ENCODE results near the gene ENTPD6. TPM values are rescaled to one million over a fixed set of nuclear protein-coding genes. Genes with fewer than 3 reads are reported as not detected.

ENTPD6 gene
- total RNA-seq, 2 experiments from 2014 or later = 47.7 to 48.2 TPM

DNA sequence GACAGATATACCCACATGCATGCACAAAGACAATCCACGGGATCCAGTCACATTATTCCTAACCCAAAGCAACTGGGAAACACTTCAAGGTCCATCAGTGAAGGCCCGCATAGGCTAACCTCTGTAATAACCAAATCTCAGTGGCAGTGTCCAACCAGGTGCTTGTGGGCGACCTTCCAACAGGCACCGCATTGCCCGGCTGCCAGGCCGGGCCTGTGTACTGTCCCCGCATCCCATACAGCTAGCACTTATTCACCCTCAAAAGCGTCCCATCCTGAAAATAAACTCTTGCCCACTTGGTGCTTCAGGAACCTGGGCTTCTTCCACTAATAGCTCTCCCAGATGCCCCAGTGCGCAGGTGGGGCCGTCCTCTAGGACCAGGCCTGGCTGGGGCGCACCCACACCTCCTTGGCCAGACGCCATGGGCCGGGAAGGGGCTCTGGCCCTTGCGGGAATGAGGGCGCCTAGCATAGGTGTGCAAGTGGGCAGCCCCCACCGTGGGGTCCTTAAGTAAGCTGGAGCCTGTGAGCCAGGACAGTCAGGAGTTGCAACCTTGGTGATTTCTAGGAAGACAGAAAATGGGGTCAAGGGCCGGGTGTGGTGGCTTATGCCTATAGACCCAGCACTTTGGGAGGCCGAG lies 1.1 kb upstream of the ENTPD6 start:
- ChIA-PET CTCF (interaction anchor here (0.5 to 1.1 kb wide), 3 partner anchors 29 to 285 kb away, joined by 3 to 4 read pairs (median 3); no protein-coding TSS in a partner anchor), POLR2A (interaction anchor here (1.5 to 4.0 kb wide), 4 partner anchors 29 to 196 kb away, joined by 4 to 22 read pairs (median 9); partner anchors contain the start of genes ABHD12, ACSS1 and PYGB)
- H3K9me3 Mint-ChIP-seq = no peaks in the 10 kb centered on the region
- no peaks in the 10 kb centered on the region for H3K27me3 Mint-ChIP-seq
- H3K4me3 Mint-ChIP-seq = peak overlapping the region; percentile 88
- peaks cover 32% of the 10 kb centered on the region for H3K4me1 Mint-ChIP-seq
- DNase-seq = no peak
- H3K36me3 Mint-ChIP-seq (ENCODE audit: low read depth) = peaks cover 5% of the 10 kb centered on the region
- no peak overlapping the region for H3K27ac Mint-ChIP-seq

DNA sequence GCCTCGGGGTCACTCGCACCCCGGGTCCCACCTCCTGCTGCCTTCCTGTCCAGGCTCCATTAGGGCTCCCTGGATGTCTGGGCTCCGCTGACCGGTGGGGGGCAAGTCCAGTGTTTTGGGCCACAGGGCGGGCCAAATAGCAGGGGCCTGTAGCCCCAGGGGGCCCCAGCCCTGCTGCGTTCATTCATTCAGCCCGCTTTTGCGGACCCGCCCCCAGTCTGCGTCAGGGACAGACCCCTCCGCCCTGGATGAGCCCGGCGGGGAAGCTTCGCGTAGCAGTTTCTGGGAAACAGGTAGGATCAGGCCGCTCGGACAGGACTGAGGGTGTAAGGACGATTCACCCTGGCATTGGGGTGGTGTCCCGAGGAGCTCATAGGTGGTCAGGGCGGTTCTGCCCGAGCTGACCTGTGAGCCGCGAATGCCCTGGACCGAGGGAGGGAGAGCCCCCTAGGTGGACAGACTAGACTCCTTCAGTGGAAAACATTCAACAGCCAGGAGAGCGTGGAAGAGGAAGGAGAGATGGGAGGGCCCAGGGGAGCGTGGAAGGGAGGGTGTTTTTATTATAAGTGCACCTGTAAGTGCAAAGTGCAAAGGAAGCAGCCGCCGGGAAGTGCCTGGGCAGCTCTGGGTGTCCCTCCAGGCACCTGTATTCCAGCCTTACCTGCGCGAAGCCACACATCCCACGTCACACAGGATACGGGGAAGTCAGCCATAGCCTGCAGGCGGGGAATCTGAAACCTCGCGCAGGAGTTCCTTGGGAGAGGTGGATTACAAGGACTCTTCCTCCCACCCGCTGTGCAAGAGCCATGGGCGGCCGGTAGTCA lies 662 bp downstream of the ENTPD6 start:
- H3K27me3 Mint-ChIP-seq = no peaks in the 10 kb centered on the region
- ChIA-PET POLR2A (interaction anchor here (0.8 to 4.0 kb wide), 6 partner anchors 28 to 195 kb away, joined by 3 to 22 read pairs (median 4); partner anchors contain the start of genes ABHD12, ACSS1 and PYGB), CTCF (interaction anchor here (0.9 kb wide), 1 partner anchor 52 kb away, joined by 3 read pairs; the partner anchor contains the start of gene PYGB)
- peak overlapping the region; percentile 88 for H3K4me3 Mint-ChIP-seq
- DNase-seq = peak; percentile 24
- peaks cover 6% of the 10 kb centered on the region for H3K36me3 Mint-ChIP-seq (ENCODE audit: low read depth)
- no peak overlapping the region for H3K27ac Mint-ChIP-seq
- no peaks in the 10 kb centered on the region for H3K9me3 Mint-ChIP-seq
- peaks cover 35% of the 10 kb centered on the region for H3K4me1 Mint-ChIP-seq

DNA sequence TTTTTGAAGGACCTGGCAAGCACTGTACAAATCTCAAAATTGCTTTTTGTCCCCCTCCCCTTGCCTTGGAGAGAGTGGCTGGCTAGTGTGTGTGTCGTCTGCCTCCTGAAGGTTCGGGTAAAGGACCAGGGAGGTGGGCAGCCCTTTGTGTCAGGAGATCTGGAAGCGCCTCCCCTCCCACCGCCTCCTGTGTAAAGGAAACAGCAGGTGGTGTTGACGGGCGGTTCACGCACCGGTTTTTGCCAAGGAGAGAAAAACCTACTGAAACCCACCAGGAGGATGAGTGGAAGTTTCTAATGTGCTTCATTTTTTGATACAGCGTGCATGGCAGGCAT lies 1.2 kb downstream of the ENTPD6 start:
- H3K9me3 Mint-ChIP-seq = no peaks in the 10 kb centered on the region
- peak overlapping the region; percentile 88 for H3K4me3 Mint-ChIP-seq
- no peaks in the 10 kb centered on the region for H3K27me3 Mint-ChIP-seq
- no peak for DNase-seq
- peaks cover 35% of the 10 kb centered on the region for H3K4me1 Mint-ChIP-seq
- H3K36me3 Mint-ChIP-seq (ENCODE audit: low read depth) = peaks cover 6% of the 10 kb centered on the region
- H3K27ac Mint-ChIP-seq = no peak overlapping the region
- ChIA-PET POLR2A (interaction anchor here (0.8 to 2.9 kb wide), 2 partner anchors 41 to 51 kb away, joined by 4 to 22 read pairs; partner anchors contain the start of gene PYGB), CTCF (no interaction called here)

DNA sequence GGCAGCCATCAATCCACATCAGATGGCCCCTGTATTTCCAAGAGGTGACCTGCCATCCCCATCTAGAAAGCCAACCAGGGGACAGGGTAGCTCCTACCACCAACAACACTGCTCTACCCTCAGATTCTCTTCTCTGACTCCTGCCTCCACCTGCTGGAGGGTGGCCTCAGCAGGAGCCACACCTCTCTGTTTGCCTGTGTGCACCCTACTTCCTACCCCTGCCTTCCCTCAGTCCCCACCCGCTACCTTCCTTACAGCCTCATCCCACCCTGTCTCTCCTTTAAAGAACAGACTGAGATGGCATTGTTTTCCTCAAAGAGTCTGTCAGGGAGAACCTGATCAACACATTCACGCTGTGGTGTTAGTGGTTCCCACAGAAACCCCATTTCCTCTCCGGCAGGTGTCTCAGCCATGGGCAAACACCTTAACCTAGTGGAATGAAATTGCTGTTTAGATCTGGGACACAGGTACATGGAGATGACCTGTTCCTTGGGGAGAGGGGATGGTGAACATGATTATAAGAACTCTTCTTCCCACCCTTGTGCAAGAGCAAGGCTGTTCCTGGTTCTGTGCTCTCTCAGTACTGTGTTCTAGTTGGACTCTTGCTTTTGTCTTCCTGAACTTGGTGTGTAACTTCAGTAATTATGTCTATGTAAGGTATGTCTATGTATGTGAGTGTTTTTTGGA lies 1.8 kb downstream of the ENTPD6 start:
- H3K4me1 Mint-ChIP-seq = peaks cover 35% of the 10 kb centered on the region
- POLR2A ChIA-PET = no interaction called here
- peak overlapping the region; percentile 88 for H3K4me3 Mint-ChIP-seq
- no peaks in the 10 kb centered on the region for H3K27me3 Mint-ChIP-seq
- no peaks in the 10 kb centered on the region for H3K9me3 Mint-ChIP-seq
- peak overlapping the region; percentile 0 for H3K27ac Mint-ChIP-seq
- no peak for DNase-seq
- H3K36me3 Mint-ChIP-seq (ENCODE audit: low read depth) = peaks cover 6% of the 10 kb centered on the region
- CTCF ChIA-PET = no interaction called here

DNA sequence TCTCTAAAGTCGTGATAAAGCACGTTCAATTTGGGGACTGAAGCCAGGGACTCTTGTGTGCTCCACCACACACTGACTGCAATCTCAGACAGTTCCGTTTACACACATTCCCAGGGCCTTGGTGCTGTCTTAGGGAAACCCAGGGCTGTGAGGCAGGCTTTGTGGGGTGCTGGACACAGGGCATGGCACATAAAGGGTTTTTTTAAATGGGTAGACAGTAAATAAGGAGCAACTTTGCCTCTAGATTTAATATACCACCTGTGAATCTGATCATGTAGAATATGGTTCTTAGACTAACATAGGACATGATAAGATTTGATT lies 2.3 kb downstream of the ENTPD6 start:
- peak overlapping the region; percentile 37 for H3K4me3 Mint-ChIP-seq
- POLR2A ChIA-PET = no interaction called here
- no peaks in the 10 kb centered on the region for H3K9me3 Mint-ChIP-seq
- H3K36me3 Mint-ChIP-seq (ENCODE audit: low read depth) = peaks cover 6% of the 10 kb centered on the region
- DNase-seq = no peak
- no peak overlapping the region for H3K27ac Mint-ChIP-seq
- no peaks in the 10 kb centered on the region for H3K27me3 Mint-ChIP-seq
- CTCF ChIA-PET = no interaction called here
- H3K4me1 Mint-ChIP-seq = peaks cover 35% of the 10 kb centered on the region

DNA sequence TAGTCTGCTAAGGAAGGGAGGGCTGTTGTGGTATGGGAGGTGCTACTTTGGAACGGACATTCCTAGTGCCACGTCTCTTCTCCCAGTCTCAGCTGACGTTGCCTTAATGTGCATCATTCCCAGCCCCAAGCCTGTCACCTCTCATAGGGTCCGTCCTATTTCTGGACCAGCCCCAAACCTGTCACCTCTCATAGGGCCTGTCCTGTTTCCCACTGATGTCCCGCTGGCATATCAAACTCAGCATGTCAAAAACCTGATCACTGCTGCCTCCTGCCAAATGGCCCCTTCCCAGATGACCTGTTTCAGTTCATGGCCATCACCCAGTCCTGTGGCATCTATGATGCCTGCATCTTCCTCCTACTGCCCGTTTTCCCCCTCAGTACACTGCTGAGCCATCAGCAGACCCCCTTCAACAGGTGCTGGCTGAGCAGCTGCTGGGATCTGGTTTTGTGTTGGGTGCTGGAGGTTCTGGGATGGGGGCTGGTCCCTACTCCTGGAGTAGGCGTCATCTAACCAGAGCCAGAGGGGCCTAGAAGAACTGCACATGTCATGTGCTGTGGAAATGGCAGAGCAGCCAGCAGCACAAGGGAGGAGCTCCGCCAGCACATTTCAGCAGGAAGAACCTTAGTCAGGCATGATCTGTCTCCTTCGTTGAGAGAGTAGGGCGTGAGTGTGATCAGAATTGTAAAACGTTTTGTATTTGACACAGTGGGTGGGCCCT lies 3.3 kb downstream of the ENTPD6 start:
- no peak overlapping the region for H3K27ac Mint-ChIP-seq

DNA sequence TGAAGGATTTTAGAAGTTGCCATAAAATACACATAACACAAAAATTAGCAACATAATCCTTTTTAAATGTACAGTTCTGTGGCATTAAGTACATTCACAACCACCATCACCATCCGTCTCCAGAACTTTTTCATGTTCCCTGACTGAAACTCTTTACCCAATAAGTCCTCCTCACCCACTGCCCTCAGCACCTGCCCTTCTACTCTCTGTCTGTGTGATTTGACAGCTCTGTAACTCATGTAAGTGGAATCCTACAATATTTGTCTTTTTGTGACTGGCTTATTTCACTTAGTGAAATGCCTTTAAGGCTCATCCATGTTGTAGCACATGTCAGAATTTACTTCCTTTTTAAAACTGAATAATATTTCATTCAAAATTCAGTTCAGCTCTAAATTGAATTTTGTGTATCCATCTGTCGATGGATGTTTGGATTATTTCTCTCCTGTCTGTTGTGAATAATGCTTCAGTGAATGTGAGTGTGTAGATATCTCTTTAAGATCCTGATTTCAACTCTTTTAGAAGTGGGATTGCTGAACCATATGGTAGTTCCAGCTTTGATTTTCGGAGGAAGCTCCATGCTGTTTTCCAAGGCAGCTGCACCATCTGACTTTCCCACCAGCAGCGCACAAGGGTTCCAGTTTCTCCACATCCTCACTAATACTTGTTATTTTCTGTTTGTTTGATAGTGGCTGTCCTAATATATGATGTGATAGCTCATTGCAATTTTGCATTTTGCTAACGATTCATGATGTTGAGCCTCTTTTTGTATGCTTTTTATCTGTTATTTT lies 4.2 kb downstream of the ENTPD6 start:
- ChIA-PET POLR2A (no interaction called here), CTCF (interaction anchor here (1.4 kb wide), 2 partner anchors 97 to 205 kb away, joined by 4 to 5 read pairs; no protein-coding TSS in a partner anchor)
- peaks cover 11% of the 10 kb centered on the region for H3K36me3 Mint-ChIP-seq (ENCODE audit: low read depth)
- peaks cover 33% of the 10 kb centered on the region for H3K4me1 Mint-ChIP-seq
- no peak overlapping the region for H3K4me3 Mint-ChIP-seq
- no peak overlapping the region for H3K27ac Mint-ChIP-seq
- H3K27me3 Mint-ChIP-seq = no peaks in the 10 kb centered on the region
- no peaks in the 10 kb centered on the region for H3K9me3 Mint-ChIP-seq
- peak; percentile 5 for DNase-seq

More for the DNA sequence above, 3.3 kb downstream of the ENTPD6 start:
- ChIA-PET POLR2A (no interaction called here), CTCF (no interaction called here)
- peaks cover 35% of the 10 kb centered on the region for H3K4me1 Mint-ChIP-seq
- peaks cover 11% of the 10 kb centered on the region for H3K36me3 Mint-ChIP-seq (ENCODE audit: low read depth)
- peak; percentile 13 for DNase-seq
- no peaks in the 10 kb centered on the region for H3K9me3 Mint-ChIP-seq
- no peak overlapping the region for H3K4me3 Mint-ChIP-seq
- H3K27me3 Mint-ChIP-seq = no peaks in the 10 kb centered on the region

DNA sequence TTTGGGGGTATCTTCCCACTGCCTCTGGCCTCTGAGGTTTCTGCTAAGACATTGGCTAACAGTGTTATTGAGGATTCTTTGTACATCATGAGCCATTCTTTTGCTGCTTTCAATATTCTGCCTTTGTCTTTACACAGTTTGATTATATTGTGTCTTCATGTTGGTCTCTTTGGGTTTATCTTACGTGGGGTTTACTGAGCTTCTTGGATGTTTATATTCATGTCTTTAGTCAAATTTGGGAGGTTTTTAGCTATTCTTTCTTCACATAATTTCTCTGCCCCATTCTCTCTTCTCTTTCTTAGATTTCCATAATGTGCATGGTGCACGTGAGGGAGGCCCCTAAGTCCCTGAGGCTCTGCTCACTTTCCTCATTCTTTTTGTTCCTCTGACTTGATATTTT lies 7.6 kb downstream of the ENTPD6 start:
- H3K4me3 Mint-ChIP-seq = no peak overlapping the region
- H3K4me1 Mint-ChIP-seq = peaks cover 11% of the 10 kb centered on the region
- peaks cover 8% of the 10 kb centered on the region for H3K36me3 Mint-ChIP-seq (ENCODE audit: low read depth)
- DNase-seq = no peak
- no peaks in the 10 kb centered on the region for H3K9me3 Mint-ChIP-seq
- no peaks in the 10 kb centered on the region for H3K27me3 Mint-ChIP-seq
- POLR2A ChIA-PET = no interaction called here
- no peak overlapping the region for H3K27ac Mint-ChIP-seq
- CTCF ChIA-PET = no interaction called here

DNA sequence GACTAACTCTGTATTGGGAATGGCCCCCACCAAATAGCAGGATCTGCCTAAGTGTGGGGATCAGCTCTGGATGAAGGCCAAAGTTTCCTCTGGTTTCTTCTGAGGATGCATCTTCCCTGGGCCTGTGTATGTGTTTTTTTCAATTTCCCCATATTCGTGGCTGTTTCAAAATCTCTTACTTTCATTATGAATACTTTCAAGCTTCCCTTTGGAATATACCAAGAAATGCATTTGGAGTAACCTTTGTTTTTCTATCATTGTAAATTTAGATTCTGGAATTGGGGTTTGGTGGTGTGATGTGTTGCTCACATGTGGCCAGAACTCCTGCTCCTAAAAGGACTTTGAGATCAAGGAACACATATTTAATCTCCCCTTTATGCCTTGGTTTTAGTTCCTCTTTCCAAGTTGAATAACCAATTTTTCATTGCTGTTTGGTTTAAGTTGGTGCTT lies 8.4 kb downstream of the ENTPD6 start:
- no peaks in the 10 kb centered on the region for H3K27me3 Mint-ChIP-seq
- POLR2A ChIA-PET = no interaction called here

DNA sequence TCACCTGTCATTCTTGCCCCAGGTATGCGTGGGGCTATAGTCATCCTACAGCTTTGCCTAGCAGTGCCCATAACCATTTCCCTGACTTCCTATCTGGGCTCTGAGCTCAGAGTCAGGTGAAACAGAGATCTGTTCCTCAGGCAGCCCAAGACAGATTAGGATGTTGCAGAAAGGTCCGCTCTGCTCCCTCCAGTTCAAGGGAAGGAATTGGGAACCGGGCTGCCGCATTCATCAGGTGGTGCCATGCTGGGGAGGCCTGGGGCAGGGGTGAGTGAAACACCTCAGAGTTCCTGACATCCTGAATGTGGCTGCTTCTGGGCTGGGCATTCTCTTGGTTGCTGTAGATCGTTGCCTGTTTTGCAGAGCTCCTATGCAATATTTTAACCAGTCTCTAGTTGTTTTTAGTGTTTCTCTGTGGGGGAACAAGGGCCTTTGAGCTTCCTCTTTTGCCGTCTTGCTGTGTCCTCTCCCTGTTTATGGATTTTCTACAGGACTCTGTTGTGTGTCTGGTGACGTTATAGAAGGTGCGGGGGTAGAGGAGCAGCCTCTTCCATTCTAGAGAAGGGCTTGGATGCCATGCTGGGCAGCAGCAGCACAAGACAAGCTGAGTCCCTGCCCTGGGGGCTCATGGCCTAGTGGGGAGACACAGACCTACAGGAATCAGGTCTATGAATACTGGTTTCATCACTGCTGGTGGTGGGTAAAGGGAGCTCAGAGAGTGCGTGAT lies 9.2 kb downstream of the ENTPD6 start:
- peak; percentile 14 for DNase-seq
- no peaks in the 10 kb centered on the region for H3K9me3 Mint-ChIP-seq
- no peaks in the 10 kb centered on the region for H3K27me3 Mint-ChIP-seq
- H3K36me3 Mint-ChIP-seq (ENCODE audit: low read depth) = peaks cover 4% of the 10 kb centered on the region
- H3K4me1 Mint-ChIP-seq = peaks cover 2% of the 10 kb centered on the region
- no peak overlapping the region for H3K27ac Mint-ChIP-seq
- POLR2A ChIA-PET = no interaction called here
- H3K4me3 Mint-ChIP-seq = no peak overlapping the region
- CTCF ChIA-PET = no interaction called here

More for the DNA sequence above, 8.4 kb downstream of the ENTPD6 start:
- H3K4me1 Mint-ChIP-seq = peaks cover 9% of the 10 kb centered on the region
- H3K36me3 Mint-ChIP-seq (ENCODE audit: low read depth) = peaks cover 8% of the 10 kb centered on the region
- H3K27ac Mint-ChIP-seq = no peak overlapping the region
- no peak for DNase-seq
- no peaks in the 10 kb centered on the region for H3K9me3 Mint-ChIP-seq
- CTCF ChIA-PET = no interaction called here
- H3K4me3 Mint-ChIP-seq = no peak overlapping the region

DNA sequence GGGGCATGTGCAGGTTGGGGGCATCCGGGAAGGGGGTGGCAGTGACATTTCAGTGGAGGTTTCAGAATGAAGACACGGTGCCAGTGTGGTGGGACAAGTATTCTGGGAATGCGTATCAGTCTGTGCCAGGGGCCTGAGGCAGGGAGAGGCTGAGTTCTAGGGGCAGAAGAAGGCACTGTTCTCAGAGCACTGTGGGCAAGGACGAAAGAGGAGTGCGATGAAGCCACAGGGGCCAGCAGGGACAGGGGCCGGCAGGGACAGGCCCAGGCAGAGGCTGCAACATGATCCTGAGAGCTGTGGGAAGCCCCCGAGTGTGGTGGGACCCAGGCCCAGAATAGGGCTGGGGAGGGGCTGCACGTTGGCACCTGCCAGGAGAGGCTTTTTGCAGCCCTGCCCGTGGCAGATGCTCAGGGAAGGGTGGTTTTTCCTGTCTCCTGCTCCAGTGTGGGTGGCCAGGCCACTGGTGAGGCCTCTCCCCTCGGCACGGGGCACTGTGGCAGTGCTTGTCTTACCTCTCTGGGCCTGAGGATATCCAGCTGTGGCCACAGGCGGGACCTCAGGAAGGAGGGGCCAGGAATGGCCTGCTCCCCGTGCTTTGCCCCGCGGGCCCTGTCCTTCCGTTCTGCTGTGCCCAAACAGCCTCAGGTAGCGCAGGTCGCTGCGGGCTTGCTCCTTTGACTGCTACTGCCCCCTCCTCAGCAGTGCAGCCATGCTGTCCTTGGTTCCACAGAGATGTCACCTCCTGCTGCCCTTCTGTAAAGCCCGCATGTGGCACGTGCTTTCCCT lies 10.0 kb downstream of the ENTPD6 start:
- ChIA-PET POLR2A (no interaction called here), CTCF (no interaction called here)
- Mint-ChIP-seq H3K4me1 (peaks cover 2% of the 10 kb centered on the region), H3K9me3 (no peaks in the 10 kb centered on the region), H3K4me3 (no peak overlapping the region), H3K27ac (no peak overlapping the region), H3K36me3 (ENCODE audit: low read depth) (peaks cover 4% of the 10 kb centered on the region), H3K27me3 (no peaks in the 10 kb centered on the region)
- DNase-seq = peak; percentile 7
